Fibroblast of pulmonary artery (primary cell): Measurements from ENCODE around the gene SLC22A14.

Experiments used
- DNase-seq: peaks from one replicate; pipeline ENCODE4 v3.0.0-alpha.2; 2010; ENCODE audit warnings: low read depth
- H3K4me3 ChIP-seq: replicated peaks from 2 replicates; pipeline ENCODE4 v1.5.1; 2011; ENCODE audit warnings: low read depth, mild to moderate bottlenecking, control low read depth, low read length, moderate library complexity
- CTCF ChIP-seq: IDR thresholded peaks from 2 replicates; pipeline ENCODE4 v1.5.1; 2011; ENCODE audit warnings: mild to moderate bottlenecking, control low read depth, low read length, inconsistent platforms; ENCODE audit errors: missing control alignments

The SLC22A14 gene

GRCh38 chr3:38332201-38332600, 50.1 kb downstream of the SLC22A14 start:
- TF ChIP-seq CTCF: no peak
- no peak overlapping the region for H3K4me3 ChIP-seq
- no peak for DNase-seq

GRCh38 chr3:38334142-38335055, 52.3 kb downstream of the SLC22A14 start:
- H3K4me3 ChIP-seq: no peak overlapping the region
- TF ChIP-seq CTCF: no peak
- DNase-seq: peak; percentile 48

- no peak for DNase-seq
- no peak for TF ChIP-seq CTCF
Observed at GRCh38 chr3:38335263-38335662, 53.2 kb downstream of the SLC22A14 start.

GRCh38 chr3:38337703-38338102, 55.6 kb downstream of the SLC22A14 start:
- no peak overlapping the region for H3K4me3 ChIP-seq
- no peak for TF ChIP-seq CTCF
- DNase-seq: no peak

More at GRCh38 chr3:38335263-38335662, 53.2 kb downstream of the SLC22A14 start:
- no peak overlapping the region for H3K4me3 ChIP-seq

GRCh38 chr3:38343797-38344594, 61.9 kb downstream of the SLC22A14 start:
- TF ChIP-seq CTCF: no peak
- no peak overlapping the region for H3K4me3 ChIP-seq
- peak; percentile 19 for DNase-seq

GRCh38 chr3:38345879-38346586, 63.9 kb downstream of the SLC22A14 start:
- H3K4me3 ChIP-seq: no peak overlapping the region

More at GRCh38 chr3:38345879-38346586, 63.9 kb downstream of the SLC22A14 start:
- TF ChIP-seq CTCF: no peak
- peak; percentile 10 for DNase-seq
